H1 (cell line): ENCODE results near the gene FAF2. TPM values are rescaled to one million over a fixed set of nuclear protein-coding genes. Genes with fewer than 3 reads are reported as not detected.

Experiments
- CTCF ChIA-PET: fragments of 300-600 bp; sonication (Branson Sonifier 250); formaldehyde crosslinking; loops from one replicate; lab custom pipeline; 2021; ENCODE audit not compliant: partially characterized antibody; lab: Charles Lee
- POLR2A ChIA-PET: fragments of 300-600 bp; sonication (Branson Sonifier 250); formaldehyde crosslinking; loops from one replicate; lab custom pipeline; 2021; ENCODE audit warnings: inconsistent platforms; ENCODE audit not compliant: partially characterized antibody; lab: Charles Lee
- DNase-seq, 2 experiments: peaks; one replicate each; pipeline versions ENCODE4 v3.0.0 to v3.0.0-alpha.2; 2010 to 2022; ENCODE audit warnings: low spot score in 2 of 2, low read depth in 1 of 2, mixed read lengths in 1 of 2
- FAIRE-seq: peaks from 2 replicates; lab custom pipeline; 2011; peaks lifted over from hg19 to GRCh38; lab: Jason Lieb, UNC
- H2AFZ ChIP-seq: 2 replicates; pipeline ENCODE4 v1.8.1; 2012; ENCODE audit warnings: low read length, inconsistent platforms
- H2AK5ac ChIP-seq: 2 replicates; pipeline ENCODE4 v1.6.1; 2013; ENCODE audit warnings: low read depth, low read length
- H2BK120ac ChIP-seq: replicated peaks from 2 replicates; pipeline ENCODE3; 2013; ENCODE audit warnings: low read depth, low read length, inconsistent platforms
- H2BK12ac ChIP-seq: 2 replicates; pipeline ENCODE4 v1.6.1; 2013; ENCODE audit warnings: low read depth, low read length
- H2BK15ac ChIP-seq: 2 replicates; pipeline ENCODE4 v1.6.1; 2013; ENCODE audit warnings: low read length
- H2BK20ac ChIP-seq: 2 replicates; pipeline ENCODE4 v1.6.1; 2013; ENCODE audit warnings: low read length
- H2BK5ac ChIP-seq: 2 replicates; pipeline ENCODE4 v1.6.1; 2013; ENCODE audit warnings: low read depth, low read length
- H3K14ac ChIP-seq: 2 replicates; pipeline ENCODE4 v1.6.1; 2013; ENCODE audit warnings: inconsistent platforms; ENCODE audit not compliant: insufficient read length
- H3K18ac ChIP-seq: 2 replicates; pipeline ENCODE4 v1.6.1; 2013; ENCODE audit warnings: low read length; ENCODE audit errors: extremely low read depth
- H3K23ac ChIP-seq: 2 replicates; pipeline ENCODE4 v1.6.1; 2013; ENCODE audit warnings: inconsistent platforms; ENCODE audit not compliant: insufficient read length
- H3K23me2 ChIP-seq: 2 replicates; pipeline ENCODE4 v1.6.1; 2013; ENCODE audit warnings: low read depth, low read length
- H3K27ac ChIP-seq: 2 replicates; pipeline ENCODE4 v1.6.1; 2011; ENCODE audit warnings: low read depth, low read length, inconsistent platforms
- H3K27me3 ChIP-seq, 4 experiments: replicated peaks in 1 of 4; 1 replicate in 1 of 4; 2 replicates in 3 of 4; pipeline versions ENCODE4 v1.6.1 to v1.8.1; 2011 to 2013; ENCODE audit warnings: low read length in 3 of 4, mild to moderate bottlenecking in 3 of 4, inconsistent platforms in 2 of 4, mixed read lengths in 2 of 4, moderate library complexity in 1 of 4; ENCODE audit not compliant: control insufficient read depth in 3 of 4, insufficient read depth in 3 of 4; ENCODE audit errors: extremely low read depth in 1 of 4
- H3K36me3 ChIP-seq, 4 experiments: 2 replicates each; pipeline versions ENCODE4 v1.6.1 to v1.8.1; 2011 to 2013; ENCODE audit warnings: mild to moderate bottlenecking in 4 of 4, low read length in 3 of 4, moderate library complexity in 2 of 4, control low read depth in 1 of 4, inconsistent platforms in 1 of 4; ENCODE audit not compliant: insufficient read depth in 4 of 4, control insufficient read depth in 2 of 4
- H3K4ac ChIP-seq: replicated peaks from 2 replicates; pipeline ENCODE3; 2013; ENCODE audit warnings: low read length, low read depth, mixed read lengths, inconsistent platforms; ENCODE audit not compliant: insufficient read length
- H3K4me1 ChIP-seq, 4 experiments: replicated peaks in 1 of 4; 1 replicate in 1 of 4; 2 replicates in 3 of 4; pipeline versions ENCODE4 v1.6.1 to v1.8.1; 2011 to 2013; ENCODE audit warnings: low read length in 3 of 4, inconsistent platforms in 2 of 4, mixed read lengths in 1 of 4; ENCODE audit not compliant: insufficient read depth in 4 of 4, control insufficient read depth in 3 of 4
- H3K4me2 ChIP-seq, 2 experiments: 2 replicates each; pipeline versions ENCODE4 v1.6.1 to v1.8.1; 2011 to 2013; ENCODE audit warnings: low read depth in 2 of 2, low read length in 2 of 2, control low read depth in 1 of 2, inconsistent platforms in 1 of 2, mild to moderate bottlenecking in 1 of 2; ENCODE audit not compliant: insufficient read depth in 1 of 2
- H3K4me3 ChIP-seq, 4 experiments: fragments of 200-600, 300-600 bp in 1 of 4; sonication (generic), shearing (Covaris generic), sonication (Bioruptor Twin) in 1 of 4; 2 replicates each; pipeline versions ENCODE4 v1.5.1 to v1.8.1; 2011 to 2016; ENCODE audit warnings: low read length in 4 of 4, low read depth in 3 of 4, control low read depth in 2 of 4, inconsistent platforms in 2 of 4, mild to moderate bottlenecking in 2 of 4, mixed read lengths in 1 of 4, moderate library complexity in 1 of 4; ENCODE audit not compliant: insufficient read depth in 2 of 4; ENCODE audit errors: extremely low read depth in 1 of 4
- H3K56ac ChIP-seq: replicated peaks from 2 replicates; pipeline ENCODE3; 2013; ENCODE audit warnings: low read depth, mild to moderate bottlenecking, mixed read lengths, low read length, inconsistent platforms; ENCODE audit not compliant: insufficient read length
- H3K79me1 ChIP-seq: 2 replicates; pipeline ENCODE4 v1.6.1; 2013; ENCODE audit warnings: low read depth, low read length, control low read depth
- H3K79me2 ChIP-seq, 2 experiments: 2 replicates each; pipeline versions ENCODE4 v1.6.1 to v1.8.1; 2012 to 2013; ENCODE audit warnings: low read length in 2 of 2, mild to moderate bottlenecking in 2 of 2, inconsistent platforms in 1 of 2; ENCODE audit not compliant: insufficient read depth in 2 of 2, control insufficient read depth in 1 of 2
- H3K9ac ChIP-seq, 4 experiments: replicated peaks in 1 of 4; 1 replicate in 1 of 4; 2 replicates in 3 of 4; pipeline versions ENCODE4 v1.6.1 to v1.8.1; 2011 to 2013; ENCODE audit warnings: low read depth in 3 of 4, low read length in 3 of 4, control low read depth in 2 of 4, mild to moderate bottlenecking in 2 of 4, moderate library complexity in 2 of 4, inconsistent platforms in 1 of 4; ENCODE audit errors: extremely low read depth in 1 of 4
- H3K9me3 ChIP-seq, 2 experiments: 2 replicates each; pipeline versions ENCODE4 v1.6.1 to v1.8.1; 2012 to 2013; ENCODE audit warnings: mild to moderate bottlenecking in 2 of 2, moderate library complexity in 2 of 2, control low read depth in 1 of 2, inconsistent platforms in 1 of 2, low read depth in 1 of 2, low read length in 1 of 2, mixed read lengths in 1 of 2; ENCODE audit not compliant: insufficient read depth in 2 of 2
- H4K20me1 ChIP-seq, 2 experiments: replicated peaks in 1 of 2; 2 replicates each; pipeline versions ENCODE3 to v1.8.1; 2011 to 2013; ENCODE audit warnings: inconsistent platforms in 2 of 2, low read length in 2 of 2, mild to moderate bottlenecking in 1 of 2; ENCODE audit not compliant: insufficient read depth in 2 of 2, control insufficient read depth in 1 of 2
- H4K5ac ChIP-seq: 2 replicates; pipeline ENCODE4 v1.6.1; 2013; ENCODE audit warnings: low read length, low read depth, mixed read lengths, inconsistent platforms; ENCODE audit not compliant: insufficient read length
- H4K8ac ChIP-seq: 2 replicates; pipeline ENCODE4 v1.8.0; 2013; ENCODE audit warnings: mild to moderate bottlenecking, moderate library complexity, low read length, inconsistent platforms; ENCODE audit not compliant: insufficient read depth; ENCODE audit errors: extremely low read depth
- H4K91ac ChIP-seq: replicated peaks from 2 replicates; pipeline ENCODE3; 2013; ENCODE audit warnings: low read length, mixed read lengths, inconsistent platforms; ENCODE audit not compliant: insufficient read length
- CTCF ChIP-seq, 3 experiments: IDR thresholded peaks; 1 replicate in 2 of 3; 2 replicates in 1 of 3; pipeline versions ENCODE4 v1.5.1 to v1.6.1; 2011; ENCODE audit warnings: low read length in 3 of 3, mild to moderate bottlenecking in 3 of 3, inconsistent platforms in 2 of 3, low read depth in 1 of 3, moderate library complexity in 1 of 3; ENCODE audit not compliant: insufficient read depth in 1 of 3; ENCODE audit errors: control extremely low read depth in 1 of 3
- E2F6 ChIP-seq: IDR thresholded peaks from 2 replicates; pipeline ENCODE4 v1.6.1; 2012; ENCODE audit warnings: inconsistent platforms
- JUND ChIP-seq: IDR thresholded peaks from 2 replicates; pipeline ENCODE4 v1.6.1; 2011; ENCODE audit warnings: mild to moderate bottlenecking, improper control_type of control experiment, low read length
- PHF8 ChIP-seq: fragments of 200-600 bp; sonication (generic); conservative IDR thresholded peaks from 2 replicates; pipeline ENCODE4 v1.7.1; 2012; ENCODE audit warnings: low read depth, mild to moderate bottlenecking, inconsistent platforms, low read length, moderate library complexity
- POLR2A ChIP-seq, 2 experiments: IDR thresholded peaks; 1 replicate in 1 of 2; 2 replicates in 1 of 2; pipeline ENCODE4 v1.6.1; 2011; ENCODE audit warnings: low read depth in 2 of 2, low read length in 2 of 2, mild to moderate bottlenecking in 2 of 2; ENCODE audit errors: control extremely low read depth in 1 of 2
- POU5F1 ChIP-seq: IDR thresholded peaks from 2 replicates; pipeline ENCODE4 v1.6.1; 2011; ENCODE audit warnings: low read depth, mild to moderate bottlenecking, low read length, moderate library complexity
- SIRT6 ChIP-seq: IDR thresholded peaks from one replicate; pipeline ENCODE4 v1.7.1; 2012; ENCODE audit warnings: low read length, inconsistent platforms
- SIX5 ChIP-seq: IDR thresholded peaks from 2 replicates; pipeline ENCODE4 v1.6.1; 2011; ENCODE audit warnings: mild to moderate bottlenecking, low read depth, low read length
- SP4 ChIP-seq: IDR thresholded peaks from 2 replicates; pipeline ENCODE4 v1.6.1; 2012; ENCODE audit warnings: low read length, inconsistent platforms
- WGBS, 2 experiments: shearing (Covaris generic) in 1 of 2; methylation state at CpG; one replicate each; pipeline versions ENCODE4 v1.1.6 to v1.1.7; 2013 to 2015; ENCODE audit warnings: low lambda C conversion rate in 2 of 2, mixed read lengths in 2 of 2, inconsistent platforms in 1 of 2, low coverage in 1 of 2, missing lambda C conversion rate in 1 of 2; ENCODE audit not compliant: insufficient replicate concordance in 2 of 2, insufficient coverage in 1 of 2, insufficient read length in 1 of 2; ENCODE audit errors: extremely low coverage in 1 of 2, missing lambda C conversion rate in 1 of 2; 5-methylcytosine and 5-hydroxymethylcytosine counted together
- polyA plus RNA-seq, 7 experiments: library from polyadenylated mRNA; depleted of rRNA in 3 of 7; stranded (reverse) in 5 of 7; unstranded in 2 of 7; fragments of >200 nt in 5 of 7; fragments of 200-250 nt in 2 of 7; gene quantifications; 1 replicate in 5 of 7; 2 replicates in 1 of 7; 4 replicates in 1 of 7; pipeline versions ENCODE4 v1.2.1 to v1.2.3, GENCODE V29; 2011 to 2013; ENCODE audit warnings: missing spikeins in 2 of 7, mixed read lengths in 2 of 7
- total RNA-seq: library from RNA; stranded (reverse); fragmentation: NEBNext Ultra II Directional; extraction: Animal tissue kit (Norgen Biotek cat#: 25700); gene quantifications from 2 replicates; pipeline ENCODE4 v1.2.1, GENCODE V29; 2021

The FAF2 gene
- total and polyA plus RNA-seq, 2 of the 8 experiments (the other 6 are each of a cell fraction or from before 2014, with no cell fraction given), result 20.8 to 35.8 TPM

- Histone ChIP-seq H2BK120ac (no peak overlapping the region), H3K79me1 (peaks cover 3% of the 10 kb centered on the region), H2AK5ac (no peak overlapping the region), H2AFZ (no peak overlapping the region), H3K14ac (no peak overlapping the region), H3K56ac (no peak overlapping the region), H3K36me3 (peaks cover 28 to 50% (median 40%) of the 10 kb centered on the region in 4 experiments), H2BK12ac (no peak overlapping the region), H3K27ac (no peak overlapping the region), H3K23ac (no peak overlapping the region), H2BK5ac (no peak overlapping the region), H4K8ac (no peak overlapping the region), H3K9ac (no peak overlapping the region), H3K79me2 (peaks cover 0 to 14% of the 10 kb centered on the region in 2 experiments; a peak in 2 of 4 replicates), H3K4ac (no peak overlapping the region), H2BK20ac (no peak overlapping the region), H3K18ac (no peak overlapping the region), H3K4me1 (no peaks in the 10 kb centered on the region; a peak in 1 of 7 replicates), H2BK15ac (no peak overlapping the region), H3K23me2 (no peaks in the 10 kb centered on the region), H4K5ac (no peak overlapping the region), H3K4me2 (no peak overlapping the region), H4K20me1 (peaks cover 17 to 26% of the 10 kb centered on the region in 2 experiments), H3K27me3 (no peaks in the 10 kb centered on the region), H4K91ac (no peak overlapping the region), H3K4me3 (no peak overlapping the region), H3K9me3 (no peaks in the 10 kb centered on the region)
- FAIRE-seq (no peak), DNase-seq (no peak)
- 92% methylated on average over 30 of the region's 34 CpGs; no CpG with 5 or more reads in 1 of the 2 experiments for WGBS, 2 experiments
- POLR2A ChIA-PET, result interaction anchor here (1.0 to 26.0 kb wide), 5 partner anchors 8 to 52 kb away, joined by 3 to 458 read pairs (median 4); partner anchors contain the start of genes CDHR2 and RNF44
- CTCF ChIA-PET, result interaction anchor here (1.0 to 1.6 kb wide), 2 partner anchors 9 to 51 kb away, joined by 3 read pairs; no protein-coding TSS in a partner anchor
- TF ChIP-seq POLR2A (IDR thresholded peaks at IDR 0.05; ENCODE audit: control extremely low read depth in 1 of 2, low read depth in 2 of 2, low read length in 2 of 2), result no peak
- no peak for TF ChIP-seq SIRT6
- TF ChIP-seq E2F6, result no peak
- TF ChIP-seq POU5F1, result no peak
- TF ChIP-seq JUND, result no peak
- TF ChIP-seq SP4, result no peak
- no peak for TF ChIP-seq CTCF (IDR thresholded peaks at IDR 0.05; ENCODE audit: control extremely low read depth in 1 of 3, insufficient read depth in 1 of 3, low read depth in 1 of 3, low read length in 3 of 3)
- TF ChIP-seq SIX5, result no peak
- no peak for TF ChIP-seq PHF8
Observed at GRCh38 chr5:176527246-176528222, 79.3 kb downstream of the FAF2 start.
